Measurements from ENCODE around the gene ZBED4. TPM values are rescaled to one million over a fixed set of nuclear protein-coding genes. Genes with fewer than 3 reads are reported as not detected.

ZBED4 gene
- total RNA-seq, 1 experiment from 2014 or later = 31.5 TPM

DNA sequence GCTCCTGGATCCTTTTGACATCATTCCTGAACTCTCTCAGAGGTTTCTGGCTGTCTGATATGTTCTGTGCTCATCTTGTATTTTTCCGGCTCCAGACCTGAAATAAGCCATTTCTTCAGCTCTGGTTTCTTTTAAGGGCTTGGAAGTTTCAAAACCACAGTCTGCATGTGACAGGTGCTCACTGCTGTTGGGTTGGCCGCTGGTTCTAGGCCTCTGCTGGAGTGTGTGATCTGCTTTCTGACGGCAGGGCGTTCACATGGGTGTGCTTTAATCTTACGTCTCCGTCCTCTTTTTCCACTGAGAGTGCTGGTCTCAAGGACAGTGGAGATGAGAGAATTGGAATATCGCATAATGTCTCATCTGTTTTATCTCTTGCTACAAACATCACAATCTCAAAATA lies 10.3 kb downstream of the ZBED4 start:
- Histone ChIP-seq H3K9me3 (ENCODE audit: low read depth, low read length, poor library complexity, severe bottlenecking) (peaks cover 14% of the 10 kb centered on the region), H3K27ac (ENCODE audit: low read depth, low read length, poor library complexity, severe bottlenecking) (no peak overlapping the region), H3K4me1 (ENCODE audit: insufficient read depth, low read length, poor library complexity, severe bottlenecking) (no peaks in the 10 kb centered on the region), H3K27me3 (replicated peaks; ENCODE audit: insufficient read depth, low read depth, low read length, poor library complexity) (no peaks in the 10 kb centered on the region), H3K36me3 (ENCODE audit: insufficient read depth, low read length, poor library complexity, severe bottlenecking) (no peaks in the 10 kb centered on the region), H3K4me3 (ENCODE audit: low read depth, low read length, poor library complexity, severe bottlenecking) (no peak overlapping the region)
- intact Hi-C loops (cut with micrococcal nuclease; ENCODE audit: unreplicated experiment) = no loop called here
- no peak for TF ChIP-seq EZH2 (IDR thresholded peaks at IDR 0.05; ENCODE audit: borderline replicate concordance, low read depth, low read length, poor library complexity, severe bottlenecking)
- TF ChIP-seq, protein P1, sequence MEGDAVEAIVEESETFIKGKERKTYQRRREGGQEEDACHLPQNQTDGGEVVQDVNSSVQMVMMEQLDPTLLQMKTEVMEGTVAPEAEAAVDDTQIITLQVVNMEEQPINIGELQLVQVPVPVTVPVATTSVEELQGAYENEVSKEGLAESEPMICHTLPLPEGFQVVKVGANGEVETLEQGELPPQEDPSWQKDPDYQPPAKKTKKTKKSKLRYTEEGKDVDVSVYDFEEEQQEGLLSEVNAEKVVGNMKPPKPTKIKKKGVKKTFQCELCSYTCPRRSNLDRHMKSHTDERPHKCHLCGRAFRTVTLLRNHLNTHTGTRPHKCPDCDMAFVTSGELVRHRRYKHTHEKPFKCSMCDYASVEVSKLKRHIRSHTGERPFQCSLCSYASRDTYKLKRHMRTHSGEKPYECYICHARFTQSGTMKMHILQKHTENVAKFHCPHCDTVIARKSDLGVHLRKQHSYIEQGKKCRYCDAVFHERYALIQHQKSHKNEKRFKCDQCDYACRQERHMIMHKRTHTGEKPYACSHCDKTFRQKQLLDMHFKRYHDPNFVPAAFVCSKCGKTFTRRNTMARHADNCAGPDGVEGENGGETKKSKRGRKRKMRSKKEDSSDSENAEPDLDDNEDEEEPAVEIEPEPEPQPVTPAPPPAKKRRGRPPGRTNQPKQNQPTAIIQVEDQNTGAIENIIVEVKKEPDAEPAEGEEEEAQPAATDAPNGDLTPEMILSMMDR (conservative IDR thresholded peaks at IDR 0.05; ENCODE audit: low read depth, low read length) = no peak
- POLR2A ChIA-PET (ENCODE audit: low non-redundant PET) = no interaction called here
- no TSS peak for BruUV-seq (replicated peaks)
- CTCF ChIA-PET = no interaction called here
- DNase-seq (ENCODE audit: low spot score) = no peak

DNA sequence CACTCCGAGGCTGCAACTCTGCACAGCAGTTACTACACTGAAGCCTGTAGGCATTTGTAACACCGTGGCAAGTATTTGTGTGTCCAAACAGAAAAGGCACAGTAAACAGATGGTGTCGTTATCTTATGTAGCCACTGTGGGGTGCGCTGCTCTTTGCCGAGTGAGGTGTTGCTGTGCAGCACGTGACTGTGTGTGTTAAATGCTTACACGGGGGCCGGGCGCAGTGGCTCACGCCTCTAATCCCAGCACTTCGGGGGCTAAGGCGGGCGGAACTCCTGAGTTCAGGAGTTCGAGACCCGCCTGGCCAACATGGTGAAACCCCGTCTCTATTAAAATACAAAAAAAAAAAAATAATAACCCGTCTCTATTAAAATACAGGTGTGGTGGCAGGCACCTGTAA lies 11.5 kb downstream of the ZBED4 start:
- no peaks in the 10 kb centered on the region for H3K36me3 ChIP-seq (ENCODE audit: insufficient read depth, low read length, poor library complexity, severe bottlenecking)
- BruUV-seq (replicated peaks) = no TSS peak
- POLR2A ChIA-PET (ENCODE audit: low non-redundant PET) = no interaction called here

DNA sequence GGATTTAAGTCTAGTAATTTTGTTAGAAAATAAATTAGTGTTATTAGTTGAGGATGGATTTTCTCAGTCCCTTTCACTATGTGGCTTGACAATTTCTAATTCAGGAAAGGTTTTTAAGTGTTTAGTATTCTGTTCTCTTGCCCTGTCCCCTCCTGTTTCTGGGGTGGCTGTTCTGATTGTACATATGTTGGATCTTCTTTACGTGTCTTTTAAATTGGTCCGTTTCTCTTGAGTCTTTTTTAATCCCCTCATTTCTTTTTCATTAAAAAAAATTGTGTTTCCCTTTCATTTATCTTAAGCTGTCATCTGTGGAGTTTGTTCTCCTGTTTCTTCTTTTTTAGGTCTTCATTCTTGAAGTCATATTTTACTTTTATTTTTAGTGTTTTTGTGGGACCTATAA lies 12.5 kb downstream of the ZBED4 start:
- CTCF ChIA-PET = no interaction called here
- no TSS peak for BruUV-seq (replicated peaks)
- POLR2A ChIA-PET (ENCODE audit: low non-redundant PET) = interaction anchor here (0.6 kb wide), 1 partner anchor 18 kb away, joined by 3 read pairs; no protein-coding TSS in a partner anchor

More for the DNA sequence above, 11.5 kb downstream of the ZBED4 start:
- H3K4me1 ChIP-seq (ENCODE audit: insufficient read depth, low read length, poor library complexity, severe bottlenecking) = no peaks in the 10 kb centered on the region
- no peak overlapping the region for H3K4me3 ChIP-seq (ENCODE audit: low read depth, low read length, poor library complexity, severe bottlenecking)
- peaks cover 26% of the 10 kb centered on the region for H3K9me3 ChIP-seq (ENCODE audit: low read depth, low read length, poor library complexity, severe bottlenecking)
- intact Hi-C loops (cut with micrococcal nuclease; ENCODE audit: unreplicated experiment) = no loop called here
- no peak for TF ChIP-seq EZH2 (IDR thresholded peaks at IDR 0.05; ENCODE audit: borderline replicate concordance, low read depth, low read length, poor library complexity, severe bottlenecking)
- TF ChIP-seq, protein P1 (conservative IDR thresholded peaks at IDR 0.05; ENCODE audit: low read depth, low read length) = no peak
- CTCF ChIA-PET = no interaction called here
- no peak for DNase-seq (ENCODE audit: low spot score)
- no peak overlapping the region for H3K27ac ChIP-seq (ENCODE audit: low read depth, low read length, poor library complexity, severe bottlenecking)
- no peaks in the 10 kb centered on the region for H3K27me3 ChIP-seq (replicated peaks; ENCODE audit: insufficient read depth, low read depth, low read length, poor library complexity)

More for the DNA sequence above, 12.5 kb downstream of the ZBED4 start:
- no peak overlapping the region for H3K4me3 ChIP-seq (ENCODE audit: low read depth, low read length, poor library complexity, severe bottlenecking)
- TF ChIP-seq EZH2 (IDR thresholded peaks at IDR 0.05; ENCODE audit: borderline replicate concordance, low read depth, low read length, poor library complexity, severe bottlenecking) = no peak
- TF ChIP-seq, protein P1 (conservative IDR thresholded peaks at IDR 0.05; ENCODE audit: low read depth, low read length) = no peak
- H3K4me1 ChIP-seq (ENCODE audit: insufficient read depth, low read length, poor library complexity, severe bottlenecking) = no peaks in the 10 kb centered on the region
- intact Hi-C loops (cut with micrococcal nuclease; ENCODE audit: unreplicated experiment) = no loop called here
- peaks cover 26% of the 10 kb centered on the region for H3K9me3 ChIP-seq (ENCODE audit: low read depth, low read length, poor library complexity, severe bottlenecking)
- no peaks in the 10 kb centered on the region for H3K36me3 ChIP-seq (ENCODE audit: insufficient read depth, low read length, poor library complexity, severe bottlenecking)
- no peak for DNase-seq (ENCODE audit: low spot score)
- no peaks in the 10 kb centered on the region for H3K27me3 ChIP-seq (replicated peaks; ENCODE audit: insufficient read depth, low read depth, low read length, poor library complexity)
- H3K27ac ChIP-seq (ENCODE audit: low read depth, low read length, poor library complexity, severe bottlenecking) = no peak overlapping the region

Measured in A673 (cell line).